GM18951 (cell line): Measurements from ENCODE around the gene ATAD3C.
"Not testable (repeated sequence)": the region's sequence is repeated elsewhere in the genome, so short reads cannot be mapped to it uniquely, and the experiment has no call there.

Experiments
- POLR2A ChIP-seq: IDR thresholded peaks from 4 replicates; pipeline ENCODE4 v1.6.1; 2011; ENCODE audit warnings: mild to moderate bottlenecking; ENCODE audit not compliant: insufficient read length, insufficient read depth; ENCODE audit errors: extremely low read depth
- in situ Hi-C: fragments of 300-500 bp; cut with MboI; formaldehyde crosslinking; loops from one replicate; pipeline ENCODE4 v1.12.0; 2022; ENCODE audit warnings: low sequenced_read_pairs, mixed read lengths, inconsistent platforms; ENCODE audit not compliant: unreplicated experiment

The ATAD3C gene

GRCh38 chr1:1411626-1412025 is 37.9 kb upstream of the ATAD3C start:
- no peak for TF ChIP-seq POLR2A
- in situ Hi-C loops: no loop called here

- in situ Hi-C loops: not testable (repeated sequence)
Observed at GRCh38 chr1:1412311-1412902, 37.1 kb upstream of the ATAD3C start.

- no peak for TF ChIP-seq POLR2A
- in situ Hi-C loops: no loop called here
Observed at GRCh38 chr1:1415751-1416150, 33.7 kb upstream of the ATAD3C start.

GRCh38 chr1:1417396-1417795 is 32.1 kb upstream of the ATAD3C start:
- in situ Hi-C loops: not testable (repeated sequence)

GRCh38 chr1:1417825-1418463 is 31.5 kb upstream of the ATAD3C start:
- in situ Hi-C loops: not testable (repeated sequence)

- no peak for TF ChIP-seq POLR2A
- in situ Hi-C loops: no loop called here
Observed at GRCh38 chr1:1418464-1419362, 30.8 kb upstream of the ATAD3C start.

- in situ Hi-C loops: no loop called here
- TF ChIP-seq POLR2A: no peak
Observed at GRCh38 chr1:1419363-1419812, 30.1 kb upstream of the ATAD3C start.

GRCh38 chr1:1419813-1420653 is 29.5 kb upstream of the ATAD3C start:
- in situ Hi-C loops: no loop called here
- no peak for TF ChIP-seq POLR2A

GRCh38 chr1:1420654-1421141 is 28.8 kb upstream of the ATAD3C start:
- no peak for TF ChIP-seq POLR2A
- in situ Hi-C loops: no loop called here

GRCh38 chr1:1421147-1421906 is 28.2 kb upstream of the ATAD3C start, which contains the start of gene ANKRD65:
Gene ANKRD65, minus strand, starts transcription at chr1:1421276. Its CDS starts 271 bp downstream, at chr1:1421005.
- in situ Hi-C loops: no loop called here
- no peak for TF ChIP-seq POLR2A

- in situ Hi-C loops: no loop called here
Observed at GRCh38 chr1:1421907-1422464, 27.5 kb upstream of the ATAD3C start.

More at GRCh38 chr1:1421907-1422464, 27.5 kb upstream of the ATAD3C start:
- TF ChIP-seq POLR2A: no peak
